H9 (cell line): ENCODE measurements around the gene SEPTIN5. TPM values are rescaled to one million over a fixed set of nuclear protein-coding genes. Genes with fewer than 3 reads are reported as not detected.

Source experiments
- DNase-seq: peaks from one replicate; pipeline ENCODE4 v3.0.0-alpha.2; 2017
- H2AFZ ChIP-seq: one replicate; pipeline ENCODE4 v1.6.1; 2013; ENCODE audit warnings: mild to moderate bottlenecking, low read length, control low read depth, moderate library complexity
- H2AK5ac ChIP-seq: 2 replicates; pipeline ENCODE4 v1.6.1; 2013; ENCODE audit warnings: low read length, control low read depth, mixed read lengths; ENCODE audit not compliant: insufficient read length
- H2BK120ac ChIP-seq: one replicate; pipeline ENCODE4 v1.6.1; 2013; ENCODE audit warnings: low read depth, mild to moderate bottlenecking, low read length, control low read depth, inconsistent platforms; ENCODE audit not compliant: poor library complexity, severe bottlenecking
- H2BK12ac ChIP-seq: 2 replicates; pipeline ENCODE4 v1.6.1; 2013; ENCODE audit warnings: low read length, control low read depth, mixed read lengths, low read depth; ENCODE audit not compliant: insufficient read length
- H2BK15ac ChIP-seq: 2 replicates; pipeline ENCODE4 v1.6.1; 2013; ENCODE audit warnings: low read depth, low read length, control low read depth
- H2BK20ac ChIP-seq: one replicate; pipeline ENCODE4 v1.6.1; 2013; ENCODE audit warnings: low read depth, mild to moderate bottlenecking, low read length, control low read depth, inconsistent platforms; ENCODE audit not compliant: poor library complexity, severe bottlenecking
- H2BK5ac ChIP-seq: 2 replicates; pipeline ENCODE4 v1.6.1; 2013; ENCODE audit warnings: low read length, control low read depth, mixed read lengths; ENCODE audit not compliant: insufficient read length
- H3K14ac ChIP-seq: 2 replicates; pipeline ENCODE4 v1.6.1; 2013; ENCODE audit warnings: low read length, control low read depth; ENCODE audit not compliant: insufficient read depth
- H3K18ac ChIP-seq: 2 replicates; pipeline ENCODE4 v1.6.1; 2013; ENCODE audit warnings: low read depth, mild to moderate bottlenecking, mixed read lengths, low read length, control low read depth; ENCODE audit not compliant: insufficient read length
- H3K23ac ChIP-seq: 2 replicates; pipeline ENCODE4 v1.6.1; 2013; ENCODE audit warnings: low read length, control low read depth, mixed read lengths, low read depth; ENCODE audit not compliant: insufficient read length
- H3K23me2 ChIP-seq: 2 replicates; pipeline ENCODE4 v1.6.1; 2013; ENCODE audit warnings: low read depth, mild to moderate bottlenecking, mixed read lengths, low read length, control low read depth; ENCODE audit not compliant: insufficient read length, poor library complexity, severe bottlenecking
- H3K27ac ChIP-seq: 2 replicates; pipeline ENCODE4 v1.5.1; 2013; ENCODE audit warnings: low read length, control low read depth, mixed read lengths, low read depth; ENCODE audit not compliant: insufficient read length
- H3K27me3 ChIP-seq: 2 replicates; pipeline ENCODE4 v1.6.1; 2013; ENCODE audit warnings: low read length, control low read depth, inconsistent platforms; ENCODE audit not compliant: insufficient read depth
- H3K4ac ChIP-seq: 2 replicates; pipeline ENCODE4 v1.6.1; 2013; ENCODE audit warnings: low read depth, mild to moderate bottlenecking, control low read depth, inconsistent platforms, low read length, moderate library complexity
- H3K4me1 ChIP-seq: 2 replicates; pipeline ENCODE4 v1.6.1; 2013; ENCODE audit warnings: low read length, control low read depth, inconsistent platforms; ENCODE audit not compliant: insufficient read depth
- H3K4me2 ChIP-seq: 2 replicates; pipeline ENCODE4 v1.6.1; 2013; ENCODE audit warnings: low read length, control low read depth, mixed read lengths; ENCODE audit not compliant: insufficient read length, insufficient read depth
- H3K56ac ChIP-seq: 2 replicates; pipeline ENCODE4 v1.6.1; 2013; ENCODE audit warnings: low read depth, mild to moderate bottlenecking, mixed read lengths, low read length, control low read depth; ENCODE audit not compliant: insufficient read length
- H3K79me1 ChIP-seq: 2 replicates; pipeline ENCODE4 v1.6.1; 2013; ENCODE audit warnings: low read depth, mild to moderate bottlenecking, moderate library complexity, low read length, control low read depth, inconsistent platforms; ENCODE audit not compliant: insufficient read depth, poor library complexity, severe bottlenecking
- H3K79me2 ChIP-seq: 2 replicates; pipeline ENCODE4 v1.6.1; 2013; ENCODE audit warnings: low read length, control low read depth, inconsistent platforms; ENCODE audit not compliant: insufficient read depth
- H3K9ac ChIP-seq: 2 replicates; pipeline ENCODE4 v1.6.1; 2013; ENCODE audit warnings: low read length, control low read depth, mixed read lengths; ENCODE audit not compliant: insufficient read length; ENCODE audit errors: extremely low read depth
- H3K9me3 ChIP-seq: one replicate; pipeline ENCODE4 v1.6.1; 2013; ENCODE audit warnings: low read depth, low read length, inconsistent platforms; ENCODE audit not compliant: control insufficient read depth
- H3T11ph ChIP-seq: one replicate; pipeline ENCODE4 v1.6.1; 2013; ENCODE audit warnings: mild to moderate bottlenecking, low read length, control low read depth, inconsistent platforms
- H4K20me1 ChIP-seq: one replicate; pipeline ENCODE4 v1.6.1; 2013; ENCODE audit not compliant: control insufficient read depth, insufficient read length, insufficient read depth
- H4K5ac ChIP-seq: 2 replicates; pipeline ENCODE4 v1.6.1; 2013; ENCODE audit warnings: low read depth, mild to moderate bottlenecking, mixed read lengths, low read length, control low read depth; ENCODE audit not compliant: insufficient read length
- H4K8ac ChIP-seq: replicated peaks from 2 replicates; pipeline ENCODE4 v1.6.1; 2013; ENCODE audit warnings: low read length, control low read depth, mixed read lengths, low read depth; ENCODE audit not compliant: insufficient read length
- H4K91ac ChIP-seq: 2 replicates; pipeline ENCODE4 v1.6.1; 2013; ENCODE audit warnings: low read depth, mild to moderate bottlenecking, moderate library complexity, mixed read lengths, low read length, control low read depth; ENCODE audit not compliant: insufficient read length
- H3K27ac Mint-ChIP-seq, 3 experiments: 2 replicates in 2 of 3; 3 replicates in 1 of 3; pipeline ENCODE4 v1.8.0; 2020 to 2021; ENCODE audit warnings: mixed read lengths in 3 of 3, mild to moderate bottlenecking in 1 of 3, moderate library complexity in 1 of 3
- H3K27me3 Mint-ChIP-seq: 2 replicates; pipeline ENCODE4 v1.8.0; 2021; ENCODE audit warnings: low read depth, mild to moderate bottlenecking, moderate library complexity, mixed read lengths
- H3K36me3 Mint-ChIP-seq, 3 experiments: 2 replicates in 2 of 3; 3 replicates in 1 of 3; pipeline ENCODE4 v1.8.0; 2020 to 2021; ENCODE audit warnings: low read depth in 3 of 3, mixed read lengths in 3 of 3; ENCODE audit not compliant: insufficient read depth in 1 of 3
- H3K4me1 Mint-ChIP-seq, 2 experiments: 2 replicates each; pipeline ENCODE4 v1.8.0; 2020; ENCODE audit warnings: mixed read lengths in 2 of 2
- H3K4me3 Mint-ChIP-seq, 2 experiments: 2 replicates in 1 of 2; 3 replicates in 1 of 2; pipeline ENCODE4 v1.8.0; 2020 to 2021; ENCODE audit warnings: mild to moderate bottlenecking in 2 of 2, mixed read lengths in 2 of 2, moderate library complexity in 1 of 2
- H3K9me3 Mint-ChIP-seq, 2 experiments: 2 replicates in 1 of 2; 3 replicates in 1 of 2; pipeline ENCODE4 v1.8.0; 2020; ENCODE audit warnings: mild to moderate bottlenecking in 2 of 2, mixed read lengths in 2 of 2, moderate library complexity in 1 of 2
- WGBS: extraction: QIAGEN DNeasy Blood & Tissue Kit; methylation state at CpG from one replicate; pipeline ENCODE4 v1.1.7; 2013; ENCODE audit warnings: missing lambda C conversion rate, low lambda C conversion rate, mixed read lengths; ENCODE audit not compliant: insufficient read length; ENCODE audit errors: extremely low coverage; 5-methylcytosine and 5-hydroxymethylcytosine counted together
- total RNA-seq: library from RNA; stranded (reverse); gene quantifications from 2 replicates; pipeline ENCODE4 v1.2.1, GENCODE V29; 2021
- TF ChIP-seq, protein P1 (sequence below): fragments of 200-600 bp; sonication (generic); conservative IDR thresholded peaks from 3 replicates; pipeline ENCODE4 v1.8.0; 2021; ENCODE audit warnings: antibody characterized with exemption, mild to moderate bottlenecking

Gene SEPTIN5
- total RNA-seq, 1 experiment from 2014 or later: 17.8 TPM

GRCh38 chr22:19733755-19734154, 19.5 kb downstream of the SEPTIN5 start:
- Histone ChIP-seq H4K5ac (no peak overlapping the region), H2BK5ac (no peak overlapping the region), H3K56ac (no peak overlapping the region), H2BK20ac (no peak overlapping the region), H2BK12ac (no peak overlapping the region), H3K4ac (no peak overlapping the region), H3K14ac (no peak overlapping the region), H3K79me2 (no peaks in the 10 kb centered on the region), H2BK120ac (no peak overlapping the region), H3K23ac (no peak overlapping the region), H3T11ph (no peak overlapping the region), H3K79me1 (no peaks in the 10 kb centered on the region), H4K91ac (no peak overlapping the region), H3K27ac (no peak overlapping the region), H2BK15ac (no peak overlapping the region), H2AFZ (no peak overlapping the region), H3K23me2 (peaks cover 2% of the 10 kb centered on the region), H4K20me1 (no peaks in the 10 kb centered on the region), H3K9me3 (no peaks in the 10 kb centered on the region), H3K9ac (no peak overlapping the region), H2AK5ac (no peak overlapping the region), H3K4me1 (no peaks in the 10 kb centered on the region), H3K4me2 (no peak overlapping the region), H3K27me3 (no peaks in the 10 kb centered on the region; the same call in 1 of the 2 replicates), H3K18ac (no peak overlapping the region), H4K8ac (no peak overlapping the region)
- H3K9me3 Mint-ChIP-seq: no peaks in the 10 kb centered on the region; a peak in 1 of 5 replicates
- WGBS: no CpG with 5 or more reads among the region's 5 CpGs
- no peaks in the 10 kb centered on the region for H3K36me3 Mint-ChIP-seq
- TF ChIP-seq, protein P1, sequence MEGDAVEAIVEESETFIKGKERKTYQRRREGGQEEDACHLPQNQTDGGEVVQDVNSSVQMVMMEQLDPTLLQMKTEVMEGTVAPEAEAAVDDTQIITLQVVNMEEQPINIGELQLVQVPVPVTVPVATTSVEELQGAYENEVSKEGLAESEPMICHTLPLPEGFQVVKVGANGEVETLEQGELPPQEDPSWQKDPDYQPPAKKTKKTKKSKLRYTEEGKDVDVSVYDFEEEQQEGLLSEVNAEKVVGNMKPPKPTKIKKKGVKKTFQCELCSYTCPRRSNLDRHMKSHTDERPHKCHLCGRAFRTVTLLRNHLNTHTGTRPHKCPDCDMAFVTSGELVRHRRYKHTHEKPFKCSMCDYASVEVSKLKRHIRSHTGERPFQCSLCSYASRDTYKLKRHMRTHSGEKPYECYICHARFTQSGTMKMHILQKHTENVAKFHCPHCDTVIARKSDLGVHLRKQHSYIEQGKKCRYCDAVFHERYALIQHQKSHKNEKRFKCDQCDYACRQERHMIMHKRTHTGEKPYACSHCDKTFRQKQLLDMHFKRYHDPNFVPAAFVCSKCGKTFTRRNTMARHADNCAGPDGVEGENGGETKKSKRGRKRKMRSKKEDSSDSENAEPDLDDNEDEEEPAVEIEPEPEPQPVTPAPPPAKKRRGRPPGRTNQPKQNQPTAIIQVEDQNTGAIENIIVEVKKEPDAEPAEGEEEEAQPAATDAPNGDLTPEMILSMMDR: no peak
- peaks cover 30% of the 10 kb centered on the region for H3K27me3 Mint-ChIP-seq
- DNase-seq: no peak
- no peak overlapping the region; a peak in 1 of 5 replicates for H3K4me3 Mint-ChIP-seq
- H3K4me1 Mint-ChIP-seq: peaks cover 6 to 9% of the 10 kb centered on the region in 2 experiments
- H3K27ac Mint-ChIP-seq: no peak overlapping the region
